Liver (tissue), 9 donors: Measurements from ENCODE around the gene RNASEH2C. TPM values are rescaled to one million over a fixed set of nuclear protein-coding genes. Genes with fewer than 3 reads are reported as not detected.
"Not testable (repeated sequence)": the region's sequence is repeated elsewhere in the genome, so short reads cannot be mapped to it uniquely, and the experiment has no call there.

Experiments
- DNase-seq: peaks from one replicate; pipeline ENCODE4 v3.0.0-alpha.2; 2017; ENCODE audit warnings: low spot score
- H3K27ac ChIP-seq, 2 donors: one replicate each; pipeline ENCODE4 v1.7.0; 2013; ENCODE audit warnings: inconsistent platforms in 2 of 2, low read length in 2 of 2, control low read depth in 1 of 2, low read depth in 1 of 2, mild to moderate bottlenecking in 1 of 2
- H3K27me3 ChIP-seq, 4 donors: one replicate each; pipeline versions ENCODE4 v1.6.1 to v1.7.0; 2013; ENCODE audit warnings: low read length in 3 of 4, inconsistent platforms in 1 of 4, mild to moderate bottlenecking in 1 of 4, moderate library complexity in 1 of 4; ENCODE audit not compliant: control insufficient read depth in 4 of 4, insufficient read depth in 4 of 4
- H3K36me3 ChIP-seq, 4 donors: one replicate each; pipeline versions ENCODE4 v1.6.1 to v1.7.0; 2013; ENCODE audit warnings: low read length in 3 of 4, mild to moderate bottlenecking in 3 of 4, low read depth in 1 of 4, moderate library complexity in 1 of 4; ENCODE audit not compliant: control insufficient read depth in 4 of 4, insufficient read depth in 3 of 4
- H3K4me1 ChIP-seq, 4 donors: one replicate each; pipeline versions ENCODE4 v1.6.1 to v1.7.0; 2013; ENCODE audit warnings: low read length in 3 of 4, mild to moderate bottlenecking in 3 of 4, moderate library complexity in 1 of 4; ENCODE audit not compliant: control insufficient read depth in 4 of 4, insufficient read depth in 4 of 4
- H3K4me3 ChIP-seq, 3 donors: one replicate each; pipeline versions ENCODE4 v1.6.1 to v1.7.0; 2013; ENCODE audit warnings: low read length in 3 of 3, control low read depth in 1 of 3, low read depth in 1 of 3, mild to moderate bottlenecking in 1 of 3
- H3K9ac ChIP-seq, 2 donors: one replicate each; pipeline ENCODE4 v1.7.0; 2013; ENCODE audit warnings: low read length in 2 of 2, mild to moderate bottlenecking in 2 of 2, moderate library complexity in 2 of 2, control low read depth in 1 of 2, low read depth in 1 of 2
- H3K9me3 ChIP-seq, 4 donors: one replicate each; pipeline versions ENCODE4 v1.6.1 to v1.7.0; 2013; ENCODE audit warnings: low read length in 3 of 4; ENCODE audit not compliant: control insufficient read depth in 4 of 4
- FOXA1 ChIP-seq: IDR thresholded peaks from 2 replicates; pipeline ENCODE4 v1.6.1; 2016; ENCODE audit warnings: antibody characterized with exemption
- FOXA2 ChIP-seq: IDR thresholded peaks from 2 replicates; pipeline ENCODE4 v1.6.1; 2016; ENCODE audit warnings: antibody characterized with exemption
- GABPA ChIP-seq, 2 donors: IDR thresholded peaks in 1 of 2; conservative IDR thresholded peaks in 1 of 2; 2 replicates each; pipeline ENCODE4 v1.6.1; 2016; ENCODE audit warnings: antibody characterized with exemption in 2 of 2, mild to moderate bottlenecking in 1 of 2, moderate library complexity in 1 of 2
- HNF4G ChIP-seq: IDR thresholded peaks from 2 replicates; pipeline ENCODE4 v1.6.1; 2016; ENCODE audit warnings: antibody characterized with exemption
- NR2F2 ChIP-seq: IDR thresholded peaks from 2 replicates; pipeline ENCODE4 v1.6.1; 2016; ENCODE audit warnings: antibody characterized with exemption
- RAD21 ChIP-seq, 2 donors: IDR thresholded peaks; 2 replicates each; pipeline ENCODE4 v1.6.1; 2016; ENCODE audit warnings: antibody characterized with exemption in 2 of 2, mild to moderate bottlenecking in 2 of 2
- RXRA ChIP-seq, 2 donors: IDR thresholded peaks; 2 replicates each; pipeline ENCODE4 v1.6.1; 2017 to 2018; ENCODE audit warnings: antibody characterized with exemption in 2 of 2, mild to moderate bottlenecking in 1 of 2
- SP1 ChIP-seq: IDR thresholded peaks from 2 replicates; pipeline ENCODE4 v1.6.1; 2018; ENCODE audit warnings: antibody characterized with exemption, mild to moderate bottlenecking
- TAF1 ChIP-seq: conservative IDR thresholded peaks from 2 replicates; pipeline ENCODE4 v1.6.1; 2016; ENCODE audit warnings: antibody characterized with exemption, mild to moderate bottlenecking
- YY1 ChIP-seq: IDR thresholded peaks from 2 replicates; pipeline ENCODE4 v1.6.1; 2016; ENCODE audit warnings: antibody characterized with exemption, mild to moderate bottlenecking
- WGBS: extraction: QIAGEN DNeasy Blood & Tissue Kit; methylation state at CpG from one replicate; pipeline ENCODE4 v1.1.7; 2013; 5-methylcytosine and 5-hydroxymethylcytosine counted together
- polyA plus RNA-seq, 2 donors: library from polyadenylated mRNA; stranded (reverse) in 1 of 2; unstranded in 1 of 2; fragments of 200-250 nt in 1 of 2; fragments of >200 nt in 1 of 2; fragmentation: Nextera tagmentation in 1 of 2; extraction: Ambion mirVana in 1 of 2; gene quantifications; one replicate each; pipeline versions ENCODE4 v1.2.1 to v1.2.3, GENCODE V29; 2013 to 2015
- total RNA-seq, 2 donors: library from RNA; depleted of rRNA; stranded (reverse); fragments of >200 nt; gene quantifications; one replicate each; pipeline ENCODE4 v1.2.3, GENCODE V29; 2014
- TF ChIP-seq, protein P1 (sequence below): IDR thresholded peaks from 2 replicates; pipeline ENCODE4 v1.6.1; 2016; ENCODE audit warnings: antibody characterized with exemption
- TF ChIP-seq, protein P2 (sequence below): IDR thresholded peaks from 2 replicates; pipeline ENCODE4 v1.6.1; 2016; ENCODE audit warnings: antibody characterized with exemption
- TF ChIP-seq, protein P3 (sequence below): IDR thresholded peaks from 2 replicates; pipeline ENCODE4 v1.6.1; 2016; ENCODE audit warnings: antibody characterized with exemption, mild to moderate bottlenecking
- donor health status: healthy.
- donor health status: healthy.
- donor health status: healthy.
- donor health status: healthy.
- donor health status: healthy.

The RNASEH2C gene
- total and polyA plus RNA-seq, 4 donors: 20.5 to 72.1 (median 39.0) TPM

DNA sequence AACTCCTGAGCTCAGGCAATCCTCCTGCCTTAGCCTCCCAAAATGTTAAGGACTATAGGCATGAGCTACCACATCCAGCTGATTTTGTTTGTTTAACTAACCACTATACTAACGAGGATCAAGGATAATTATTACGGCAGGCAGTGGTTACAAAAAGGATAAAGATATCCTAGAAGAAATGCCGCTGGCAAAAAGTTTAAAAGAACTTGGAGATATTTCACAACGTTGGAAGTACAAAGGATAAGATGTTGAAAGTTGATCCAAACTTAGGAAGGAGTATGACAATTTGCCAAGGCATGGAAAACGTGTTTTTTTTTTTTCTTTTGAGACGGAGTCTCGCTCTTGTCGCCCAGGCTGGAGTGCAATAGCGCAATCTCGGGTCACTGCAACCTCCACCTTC is 46.8 kb upstream of the RNASEH2C start (continued):
- TF ChIP-seq NR2F2 (no peak), TAF1 (no peak), HNF4G (no peak), RAD21 (IDR thresholded peaks at IDR 0.05) (no peak), YY1 (no peak), FOXA2 (no peak), RXRA (IDR thresholded peaks at IDR 0.05) (no peak)
- TF ChIP-seq, protein P1, sequence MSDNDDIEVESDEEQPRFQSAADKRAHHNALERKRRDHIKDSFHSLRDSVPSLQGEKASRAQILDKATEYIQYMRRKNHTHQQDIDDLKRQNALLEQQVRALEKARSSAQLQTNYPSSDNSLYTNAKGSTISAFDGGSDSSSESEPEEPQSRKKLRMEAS: no peak

DNA sequence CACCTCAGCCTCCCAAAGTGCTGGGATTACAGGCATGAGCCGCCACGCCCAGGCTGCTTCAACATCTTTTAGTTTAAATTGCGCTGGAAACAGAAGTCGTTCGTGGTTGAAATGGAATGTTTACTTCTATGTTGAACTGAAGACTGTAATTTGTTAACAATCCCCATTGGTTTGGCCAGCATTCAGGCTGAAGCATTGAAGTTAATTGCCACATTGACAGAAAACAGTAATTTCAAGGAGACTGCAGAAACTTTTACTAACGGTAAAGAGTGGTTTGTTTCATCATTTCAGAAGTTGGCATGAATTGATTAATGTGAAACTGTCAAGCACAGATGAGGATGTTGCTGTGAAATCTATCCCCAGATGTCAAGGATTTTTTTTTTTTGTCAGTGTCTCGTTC is 45.9 kb upstream of the RNASEH2C start:
- DNase-seq: no peak
- Histone ChIP-seq H3K27me3 (no peaks in the 10 kb centered on the region), H3K9me3 (no peaks in the 10 kb centered on the region), H3K36me3 (no peaks in the 10 kb centered on the region), H3K9ac (no peak overlapping the region), H3K4me3 (no peak overlapping the region), H3K27ac (no peak overlapping the region), H3K4me1 (no peaks in the 10 kb centered on the region)
- TF ChIP-seq RXRA (IDR thresholded peaks at IDR 0.05) (no peak), FOXA1 (no peak), TAF1 (no peak), HNF4G (no peak), NR2F2 (no peak)
- TF ChIP-seq, protein P2, sequence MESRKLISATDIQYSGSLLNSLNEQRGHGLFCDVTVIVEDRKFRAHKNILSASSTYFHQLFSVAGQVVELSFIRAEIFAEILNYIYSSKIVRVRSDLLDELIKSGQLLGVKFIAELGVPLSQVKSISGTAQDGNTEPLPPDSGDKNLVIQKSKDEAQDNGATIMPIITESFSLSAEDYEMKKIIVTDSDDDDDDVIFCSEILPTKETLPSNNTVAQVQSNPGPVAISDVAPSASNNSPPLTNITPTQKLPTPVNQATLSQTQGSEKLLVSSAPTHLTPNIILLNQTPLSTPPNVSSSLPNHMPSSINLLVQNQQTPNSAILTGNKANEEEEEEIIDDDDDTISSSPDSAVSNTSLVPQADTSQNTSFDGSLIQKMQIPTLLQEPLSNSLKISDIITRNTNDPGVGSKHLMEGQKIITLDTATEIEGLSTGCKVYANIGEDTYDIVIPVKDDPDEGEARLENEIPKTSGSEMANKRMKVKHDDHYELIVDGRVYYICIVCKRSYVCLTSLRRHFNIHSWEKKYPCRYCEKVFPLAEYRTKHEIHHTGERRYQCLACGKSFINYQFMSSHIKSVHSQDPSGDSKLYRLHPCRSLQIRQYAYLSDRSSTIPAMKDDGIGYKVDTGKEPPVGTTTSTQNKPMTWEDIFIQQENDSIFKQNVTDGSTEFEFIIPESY: no peak
- WGBS: 64% methylated on average over 7 of the region's 7 CpGs

DNA sequence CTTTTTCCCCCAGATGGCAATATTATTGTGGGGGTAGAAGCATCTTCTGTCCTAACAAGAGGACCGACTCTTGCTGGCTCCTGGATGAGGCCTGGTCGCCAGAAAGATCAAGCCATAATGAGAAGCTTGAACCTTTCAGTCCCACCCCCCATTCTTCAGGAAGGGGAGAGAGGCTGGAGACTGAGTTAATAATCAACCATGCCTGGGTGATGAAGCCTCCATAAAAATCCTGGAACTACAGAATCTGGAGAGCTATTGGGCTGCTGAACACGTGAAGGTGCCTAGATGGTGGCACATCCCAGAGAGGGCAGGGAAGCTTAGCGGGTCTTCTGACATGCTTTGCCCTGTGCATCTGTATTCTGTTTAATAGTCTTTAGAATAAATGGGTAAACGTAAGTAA is 43.8 kb upstream of the RNASEH2C start:
- DNase-seq: no peak
- no peaks in the 10 kb centered on the region for H3K4me1 ChIP-seq
- no peak overlapping the region for H3K27ac ChIP-seq
- TF ChIP-seq FOXA2 (no peak), NR2F2 (no peak), SP1 (no peak), GABPA (IDR thresholded peaks at IDR 0.05 in 1 of 2, conservative IDR thresholded peaks at IDR 0.05 in 1 of 2) (no peak)
- TF ChIP-seq, protein P3, sequence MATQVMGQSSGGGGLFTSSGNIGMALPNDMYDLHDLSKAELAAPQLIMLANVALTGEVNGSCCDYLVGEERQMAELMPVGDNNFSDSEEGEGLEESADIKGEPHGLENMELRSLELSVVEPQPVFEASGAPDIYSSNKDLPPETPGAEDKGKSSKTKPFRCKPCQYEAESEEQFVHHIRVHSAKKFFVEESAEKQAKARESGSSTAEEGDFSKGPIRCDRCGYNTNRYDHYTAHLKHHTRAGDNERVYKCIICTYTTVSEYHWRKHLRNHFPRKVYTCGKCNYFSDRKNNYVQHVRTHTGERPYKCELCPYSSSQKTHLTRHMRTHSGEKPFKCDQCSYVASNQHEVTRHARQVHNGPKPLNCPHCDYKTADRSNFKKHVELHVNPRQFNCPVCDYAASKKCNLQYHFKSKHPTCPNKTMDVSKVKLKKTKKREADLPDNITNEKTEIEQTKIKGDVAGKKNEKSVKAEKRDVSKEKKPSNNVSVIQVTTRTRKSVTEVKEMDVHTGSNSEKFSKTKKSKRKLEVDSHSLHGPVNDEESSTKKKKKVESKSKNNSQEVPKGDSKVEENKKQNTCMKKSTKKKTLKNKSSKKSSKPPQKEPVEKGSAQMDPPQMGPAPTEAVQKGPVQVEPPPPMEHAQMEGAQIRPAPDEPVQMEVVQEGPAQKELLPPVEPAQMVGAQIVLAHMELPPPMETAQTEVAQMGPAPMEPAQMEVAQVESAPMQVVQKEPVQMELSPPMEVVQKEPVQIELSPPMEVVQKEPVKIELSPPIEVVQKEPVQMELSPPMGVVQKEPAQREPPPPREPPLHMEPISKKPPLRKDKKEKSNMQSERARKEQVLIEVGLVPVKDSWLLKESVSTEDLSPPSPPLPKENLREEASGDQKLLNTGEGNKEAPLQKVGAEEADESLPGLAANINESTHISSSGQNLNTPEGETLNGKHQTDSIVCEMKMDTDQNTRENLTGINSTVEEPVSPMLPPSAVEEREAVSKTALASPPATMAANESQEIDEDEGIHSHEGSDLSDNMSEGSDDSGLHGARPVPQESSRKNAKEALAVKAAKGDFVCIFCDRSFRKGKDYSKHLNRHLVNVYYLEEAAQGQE: no peak
- no peaks in the 10 kb centered on the region for H3K36me3 ChIP-seq
- H3K27me3 ChIP-seq: peaks cover 0 to 3% (median 0%) of the 10 kb centered on the region in 4 donors
- WGBS: 56% methylated on average over 5 of the region's 5 CpGs
- no peaks in the 10 kb centered on the region for H3K9me3 ChIP-seq
- H3K4me3 ChIP-seq: no peak overlapping the region
- no peak overlapping the region for H3K9ac ChIP-seq

DNA sequence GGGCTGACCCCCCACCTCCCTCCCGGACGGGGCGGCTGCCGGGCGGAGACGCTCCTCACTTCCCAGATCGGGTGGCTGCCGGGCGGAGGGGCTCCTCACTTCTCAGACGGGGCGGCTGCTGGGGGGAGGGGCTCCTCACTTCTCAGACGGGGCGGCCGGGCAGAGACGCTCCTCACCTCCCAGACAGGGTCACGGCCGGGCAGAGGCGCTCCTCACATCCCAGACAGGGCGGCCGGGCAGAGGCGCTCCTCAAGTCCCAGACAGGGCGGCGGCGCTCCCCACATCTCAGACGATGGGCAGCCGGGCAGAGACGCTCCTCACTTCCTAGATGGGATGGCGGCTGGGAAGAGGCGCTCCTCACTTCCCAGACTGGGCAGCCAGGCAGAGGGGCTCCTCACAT is 42.2 kb upstream of the RNASEH2C start:
- not testable (repeated sequence) for DNase-seq, H3K4me3 ChIP-seq, H3K9ac ChIP-seq, H3K27me3 ChIP-seq, H3K27ac ChIP-seq, H3K36me3 ChIP-seq, H3K9me3 ChIP-seq, H3K4me1 ChIP-seq
- WGBS: 94% methylated on average over 29 of the region's 29 CpGs

DNA sequence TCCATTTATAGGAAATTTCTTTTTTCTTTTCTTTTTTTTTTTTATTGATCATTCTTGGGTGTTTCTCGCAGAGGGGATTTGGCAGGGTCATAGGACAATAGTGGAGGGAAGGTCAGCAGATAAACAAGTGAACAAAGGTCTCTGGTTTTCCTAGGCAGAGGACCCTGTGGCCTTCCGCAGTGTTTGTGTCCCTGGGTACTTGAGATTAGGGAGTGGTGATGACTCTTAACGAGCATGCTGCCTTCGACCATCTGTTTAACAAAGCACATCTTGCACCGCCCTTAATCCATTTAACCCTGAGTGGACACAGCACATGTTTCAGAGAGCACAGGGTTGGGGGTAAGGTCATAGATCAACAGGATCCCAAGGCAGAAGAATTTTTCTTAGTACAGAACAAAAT is 41.6 kb upstream of the RNASEH2C start:
- H3K36me3 ChIP-seq: not testable (repeated sequence)

More for the DNA sequence above, 41.6 kb upstream of the RNASEH2C start:
- not testable (repeated sequence) for H3K27me3 ChIP-seq, H3K27ac ChIP-seq, H3K4me1 ChIP-seq, H3K9ac ChIP-seq, H3K9me3 ChIP-seq, H3K4me3 ChIP-seq, DNase-seq
- WGBS: 60% methylated on average over 5 of the region's 5 CpGs
